Thymus (tissue), 11 donors: ENCODE results near the gene CISH. TPM values are rescaled to one million over a fixed set of nuclear protein-coding genes. Genes with fewer than 3 reads are reported as not detected.

Experiments used
- DNase-seq, 9 donors: peaks; one replicate each; pipeline ENCODE4 v3.0.0-alpha.2; 2013; ENCODE audit warnings: low spot score in 9 of 9, low read depth in 6 of 9, missing footprints in 1 of 9
- H3K27ac ChIP-seq, 2 donors: one replicate each; pipeline ENCODE4 v1.5.1; 2013; ENCODE audit warnings: control low read depth in 1 of 2, low read depth in 1 of 2, low read length in 1 of 2, mild to moderate bottlenecking in 1 of 2, moderate library complexity in 1 of 2
- H3K27me3 ChIP-seq, 2 donors: one replicate each; pipeline ENCODE4 v1.5.1; 2013; ENCODE audit warnings: low read length in 1 of 2; ENCODE audit not compliant: control insufficient read depth in 2 of 2, insufficient read depth in 1 of 2
- H3K36me3 ChIP-seq, 2 donors: one replicate each; pipeline ENCODE4 v1.5.1; 2013; ENCODE audit warnings: low read length in 1 of 2, mild to moderate bottlenecking in 1 of 2, moderate library complexity in 1 of 2; ENCODE audit not compliant: control insufficient read depth in 2 of 2, insufficient read depth in 2 of 2
- H3K4me1 ChIP-seq, 2 donors: one replicate each; pipeline ENCODE4 v1.5.1; 2013; ENCODE audit warnings: low read length in 2 of 2; ENCODE audit not compliant: control insufficient read depth in 2 of 2, insufficient read depth in 2 of 2
- H3K4me3 ChIP-seq, 2 donors: one replicate each; pipeline ENCODE4 v1.5.1; 2013; ENCODE audit warnings: low read length in 2 of 2, control low read depth in 1 of 2, mild to moderate bottlenecking in 1 of 2
- H3K9me3 ChIP-seq, 2 donors: one replicate each; pipeline ENCODE4 v1.5.1; 2013; ENCODE audit warnings: low read length in 1 of 2, mild to moderate bottlenecking in 1 of 2; ENCODE audit not compliant: control insufficient read depth in 2 of 2, insufficient read depth in 1 of 2
- WGBS: extraction: QIAGEN DNeasy Blood & Tissue Kit; methylation state at CpG from one replicate; pipeline ENCODE4 v1.1.7; 2013; 5-methylcytosine and 5-hydroxymethylcytosine counted together
- polyA plus RNA-seq: library from polyadenylated mRNA; stranded (reverse); fragments of 200-250 nt; gene quantifications from one replicate; pipeline ENCODE4 v1.2.3, GENCODE V29; 2013
- total RNA-seq: library from RNA; stranded (reverse); fragments of 120-200 nt; gene quantifications from one replicate; pipeline ENCODE4 v1.2.4, GENCODE V29; 2013
- donor health status: healthy.

Gene CISH
- total and polyA plus RNA-seq, 2 donors = 7.0 to 10.2 TPM

DNA sequence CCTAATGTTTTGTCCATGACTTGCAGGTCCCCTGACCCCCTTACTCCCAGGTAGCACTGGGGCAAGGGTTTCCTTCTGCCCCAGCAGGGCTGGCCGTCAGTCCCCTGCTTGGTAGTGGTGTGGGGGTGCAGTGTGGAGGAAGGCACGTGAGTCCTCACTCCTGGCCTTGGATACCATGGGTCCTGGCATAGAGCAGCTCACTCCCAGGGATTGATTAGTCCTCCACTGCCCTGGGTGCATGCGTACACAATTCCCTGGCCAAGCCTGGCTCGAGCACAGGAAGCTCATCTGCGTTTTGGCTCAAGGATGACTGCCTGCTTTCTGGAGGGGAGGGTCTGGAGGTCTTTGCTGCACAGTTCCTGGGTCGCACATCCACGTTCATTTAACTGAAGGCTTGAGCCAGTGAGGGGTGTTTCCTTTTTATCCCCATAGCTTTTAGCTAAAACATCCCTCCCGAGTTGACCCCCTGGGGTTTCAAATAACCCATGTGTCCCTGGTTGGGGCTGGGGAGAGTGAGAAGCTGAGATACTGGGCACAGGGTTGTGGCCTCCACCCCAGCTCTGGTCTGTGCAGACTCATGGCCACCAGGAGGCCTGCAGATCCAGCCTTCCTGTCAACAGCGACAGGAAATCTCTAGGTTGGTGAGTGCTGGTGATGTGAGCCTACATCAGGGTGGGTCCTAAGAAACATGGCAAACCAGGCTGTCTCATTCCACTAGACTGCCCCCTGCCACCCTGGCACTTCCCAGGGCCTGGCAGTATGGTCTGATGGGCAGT, 30.7 kb downstream of the CISH start:
- Histone ChIP-seq H3K36me3 (peaks cover 30 to 69% of the 10 kb centered on the region in 2 donors), H3K4me1 (peaks cover 0 to 9% of the 10 kb centered on the region in 2 donors), H3K4me3 (no peak overlapping the region), H3K9me3 (no peaks in the 10 kb centered on the region), H3K27ac (no peak overlapping the region), H3K27me3 (no peaks in the 10 kb centered on the region)
- 92% methylated on average over 9 of the region's 9 CpGs for WGBS
- DNase-seq = no peak

DNA sequence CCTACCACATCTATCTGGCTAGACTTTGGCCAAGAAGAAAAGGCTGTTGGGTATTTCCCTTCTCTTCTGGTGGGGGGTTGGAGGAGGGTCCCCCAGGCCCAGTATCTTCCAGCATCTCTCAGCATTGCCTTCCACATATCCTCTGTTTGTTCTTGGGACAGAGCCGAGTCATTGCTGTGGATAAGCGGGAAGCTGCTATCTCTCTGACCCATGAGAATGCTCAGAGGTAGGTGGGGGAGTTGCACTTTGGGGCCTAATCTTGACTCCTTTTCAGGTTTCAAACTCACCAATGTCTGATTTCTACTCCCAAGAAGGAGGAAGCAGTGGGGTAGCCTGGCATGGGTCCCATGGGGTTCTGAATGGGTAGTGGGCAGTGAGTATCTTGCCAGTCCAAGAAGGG, 34.2 kb downstream of the CISH start:
- 98% methylated on average over 2 of the region's 2 CpGs for WGBS
- peaks cover 39 to 75% of the 10 kb centered on the region in 2 donors for H3K36me3 ChIP-seq

DNA sequence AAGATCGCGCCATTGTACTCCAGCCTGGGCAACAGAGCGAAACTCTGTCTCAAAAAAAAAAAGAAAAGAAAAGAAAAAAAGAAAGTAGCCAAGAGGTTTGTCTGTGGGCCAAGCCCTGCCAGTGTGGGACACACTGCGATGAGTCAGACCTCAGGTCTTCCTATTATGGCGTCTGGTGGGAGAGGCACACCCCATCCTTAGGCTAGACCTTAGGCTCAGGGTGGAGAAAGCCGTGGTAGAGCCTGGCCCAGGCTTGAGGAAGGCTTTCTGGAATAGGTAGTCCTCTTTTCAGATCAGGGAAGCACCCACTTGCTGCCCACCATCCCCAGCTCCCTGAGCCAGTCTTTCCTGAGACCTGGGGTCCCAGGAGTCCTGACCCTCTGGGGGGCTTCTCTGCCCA, 36.2 kb downstream of the CISH start:
- peaks cover 31 to 57% of the 10 kb centered on the region in 2 donors for H3K36me3 ChIP-seq
- no peak overlapping the region for H3K27ac ChIP-seq
- 98% methylated on average over 6 of the region's 6 CpGs for WGBS
- no peak for DNase-seq
- no peak overlapping the region for H3K4me3 ChIP-seq
- H3K27me3 ChIP-seq = no peaks in the 10 kb centered on the region
- H3K4me1 ChIP-seq = peaks cover 4 to 59% of the 10 kb centered on the region in 2 donors
- no peaks in the 10 kb centered on the region for H3K9me3 ChIP-seq

More for the DNA sequence above, 34.2 kb downstream of the CISH start:
- DNase-seq = no peak
- H3K4me1 ChIP-seq = peaks cover 2 to 41% of the 10 kb centered on the region in 2 donors
- H3K27me3 ChIP-seq = no peaks in the 10 kb centered on the region
- no peaks in the 10 kb centered on the region for H3K9me3 ChIP-seq
- H3K27ac ChIP-seq = no peak overlapping the region
- H3K4me3 ChIP-seq = no peak overlapping the region

DNA sequence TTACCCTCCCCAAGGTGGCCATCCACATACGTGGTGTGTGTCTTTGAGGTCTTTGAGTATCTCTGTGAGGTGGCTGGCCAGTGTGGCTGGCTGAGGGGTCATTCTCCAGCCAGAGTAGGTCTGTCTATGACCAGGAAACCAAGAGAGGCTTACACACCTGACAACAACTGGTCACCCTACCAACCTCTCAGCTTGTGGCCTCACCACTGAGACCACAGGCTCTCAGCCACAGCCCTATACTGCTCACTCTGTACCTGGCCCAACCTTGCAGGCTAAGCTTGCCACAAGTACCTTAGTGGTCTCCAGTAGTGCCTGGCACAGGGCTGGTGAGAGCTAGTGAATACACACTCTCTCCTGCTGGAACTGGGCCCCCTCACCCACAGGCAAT, 37.1 kb downstream of the CISH start:
- Histone ChIP-seq H3K4me3 (no peak overlapping the region), H3K4me1 (peaks cover 8 to 66% of the 10 kb centered on the region in 2 donors), H3K36me3 (peaks cover 26 to 48% of the 10 kb centered on the region in 2 donors), H3K27ac (peak overlapping the region in 1 of 2 donors; percentile 75), H3K27me3 (no peaks in the 10 kb centered on the region), H3K9me3 (no peaks in the 10 kb centered on the region)
- 58% methylated on average over 1 of the region's 1 CpG for WGBS
- no peak for DNase-seq

DNA sequence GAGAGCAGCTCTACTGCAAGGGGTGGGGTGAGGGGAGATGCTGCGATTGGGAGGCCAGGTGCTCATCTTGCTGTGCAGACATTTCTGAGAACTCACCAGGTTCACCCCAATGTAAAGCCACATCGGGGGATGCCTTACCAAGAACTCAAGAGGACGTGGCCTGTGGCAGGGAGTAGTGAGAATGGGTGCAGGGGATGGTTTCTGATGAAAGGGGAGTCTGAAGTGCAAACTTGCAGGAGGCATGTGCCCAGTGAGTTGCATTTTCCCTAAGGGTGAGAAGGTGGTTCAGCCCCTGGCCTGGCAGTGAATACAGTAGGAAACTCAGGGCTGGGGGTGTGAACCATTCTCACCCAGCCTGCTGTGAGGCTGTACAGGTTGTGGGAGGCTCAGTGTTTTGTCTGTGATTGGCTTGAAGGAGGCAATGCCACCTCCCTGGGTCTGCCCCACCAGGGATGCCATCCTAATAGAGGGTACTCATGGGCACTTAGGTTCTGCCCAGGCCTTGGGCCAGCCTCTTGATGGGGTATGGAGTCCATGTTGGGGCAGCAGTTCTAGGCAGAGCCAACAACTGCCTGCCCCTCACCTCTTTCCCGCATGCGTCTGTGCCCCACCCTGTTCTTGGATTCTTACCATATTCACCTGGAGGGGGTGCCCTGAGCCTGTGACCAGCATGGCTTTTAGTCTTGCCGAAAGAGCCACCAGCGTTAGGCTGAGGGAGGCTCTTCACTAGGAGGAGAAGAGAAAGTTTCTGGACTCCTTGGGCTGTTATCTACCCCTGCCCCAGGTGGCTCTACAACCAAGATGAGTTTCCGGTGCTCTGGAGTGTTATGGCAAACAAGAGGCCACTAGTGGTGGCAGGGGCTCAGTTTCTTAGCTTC, 37.8 kb downstream of the CISH start:
- peaks cover 23 to 44% of the 10 kb centered on the region in 2 donors for H3K36me3 ChIP-seq
- peak overlapping the region in 1 of 2 donors; percentile 75 for H3K27ac ChIP-seq
- no peaks in the 10 kb centered on the region for H3K27me3 ChIP-seq
- H3K9me3 ChIP-seq = no peaks in the 10 kb centered on the region
- 49% methylated on average over 8 of the region's 8 CpGs for WGBS
- DNase-seq = peak in 2 of 9 donors; percentile 17 to 62
- H3K4me1 ChIP-seq = peaks cover 8 to 67% of the 10 kb centered on the region in 2 donors
- no peak overlapping the region for H3K4me3 ChIP-seq

DNA sequence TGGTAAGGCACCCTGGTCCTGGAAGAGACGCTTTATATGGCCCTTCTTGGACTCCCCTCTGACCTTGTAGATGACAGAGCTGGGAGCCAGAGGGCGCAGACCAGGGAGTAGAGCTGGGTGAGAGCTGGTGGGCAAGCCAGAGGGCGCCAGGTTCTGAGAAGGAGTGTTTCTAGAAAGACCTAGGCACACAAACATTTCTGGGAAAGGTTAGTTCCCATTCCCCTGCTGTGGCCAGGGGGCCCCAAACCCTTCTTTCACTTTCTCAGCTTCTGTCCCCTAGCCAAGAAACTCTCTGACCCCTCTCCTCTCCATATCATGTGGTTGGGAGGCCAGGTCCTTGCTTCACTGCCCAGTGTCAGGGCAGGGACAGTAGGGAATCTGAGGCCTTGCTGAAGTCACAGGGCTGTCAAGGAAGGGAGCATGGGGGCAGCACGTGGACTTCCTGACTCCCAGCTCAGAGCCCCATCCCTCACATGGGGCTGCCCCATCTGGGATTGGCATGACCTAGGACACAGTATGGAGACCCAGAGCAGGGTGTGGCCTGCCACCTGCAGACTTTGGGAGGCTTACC, 38.7 kb downstream of the CISH start:
- DNase-seq = no peak
- peaks cover 23 to 34% of the 10 kb centered on the region in 2 donors for H3K36me3 ChIP-seq
- H3K27ac ChIP-seq = peak overlapping the region in 1 of 2 donors; percentile 68
- peaks cover 9 to 76% of the 10 kb centered on the region in 2 donors for H3K4me1 ChIP-seq
- 71% methylated on average over 4 of the region's 4 CpGs for WGBS
- no peak overlapping the region for H3K4me3 ChIP-seq
- no peaks in the 10 kb centered on the region for H3K27me3 ChIP-seq
- no peaks in the 10 kb centered on the region for H3K9me3 ChIP-seq

DNA sequence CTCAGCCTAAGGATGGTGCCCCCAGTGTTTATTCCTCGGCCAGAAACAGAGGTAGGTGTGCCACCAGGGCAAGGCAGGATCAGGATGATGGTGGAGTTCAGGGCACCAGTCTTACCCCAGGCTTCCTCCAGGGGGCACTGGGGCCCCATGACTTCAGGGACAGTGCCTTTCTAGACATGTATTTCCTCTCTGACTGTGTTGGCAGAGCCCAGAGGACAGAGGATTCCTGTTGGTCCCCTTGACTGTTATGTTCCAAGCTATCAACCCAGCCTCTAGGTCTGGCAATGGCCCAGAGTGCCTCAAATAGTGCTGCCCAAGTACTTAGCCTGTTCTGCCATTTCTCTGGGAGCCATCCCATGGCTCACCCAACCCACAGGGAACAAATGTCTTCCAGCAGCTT, 39.4 kb downstream of the CISH start:
- Histone ChIP-seq H3K27ac (peak overlapping the region in 1 of 2 donors; percentile 68), H3K4me3 (no peak overlapping the region), H3K9me3 (no peaks in the 10 kb centered on the region), H3K36me3 (peaks cover 18 to 28% of the 10 kb centered on the region in 2 donors), H3K27me3 (peaks cover 0 to 7% of the 10 kb centered on the region in 2 donors), H3K4me1 (peaks cover 12 to 82% of the 10 kb centered on the region in 2 donors)
- WGBS = 36% methylated on average over 1 of the region's 1 CpG
- peak in 8 of 9 donors; percentile 44 to 83 (median 63) for DNase-seq

DNA sequence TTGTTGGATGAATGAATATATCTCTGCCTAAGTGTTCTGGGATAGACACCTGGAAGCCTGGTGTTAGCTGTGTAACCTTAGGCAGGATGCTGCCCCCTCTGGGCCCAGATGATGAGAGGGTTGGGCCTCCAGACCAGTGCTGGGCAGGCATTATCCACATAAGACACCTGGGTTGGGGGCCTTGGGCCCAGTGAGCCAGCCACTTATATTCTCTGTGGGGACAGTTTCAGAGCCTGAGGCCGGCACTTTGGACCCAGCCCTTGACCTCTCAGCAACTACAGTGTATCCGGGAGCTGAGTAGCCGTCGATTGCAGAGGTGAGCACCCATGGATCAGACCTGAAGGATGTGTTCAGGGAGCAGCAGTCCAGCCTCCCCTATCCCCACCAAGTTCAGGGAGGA, 40.1 kb downstream of the CISH start:
- H3K4me1 ChIP-seq = peaks cover 16 to 83% of the 10 kb centered on the region in 2 donors
- no peak for DNase-seq

More for the DNA sequence above, 40.1 kb downstream of the CISH start:
- H3K4me3 ChIP-seq = no peak overlapping the region
- H3K27me3 ChIP-seq = peaks cover 0 to 14% of the 10 kb centered on the region in 2 donors
- peaks cover 12 to 23% of the 10 kb centered on the region in 2 donors for H3K36me3 ChIP-seq
- no peaks in the 10 kb centered on the region for H3K9me3 ChIP-seq
- 97% methylated on average over 4 of the region's 4 CpGs for WGBS
- H3K27ac ChIP-seq = no peak overlapping the region
